Ovary (tissue), 9 donors: ENCODE measurements around the gene OR2Y1. TPM values are rescaled to one million over a fixed set of nuclear protein-coding genes. Genes with fewer than 3 reads are reported as not detected.
A peak's percentile ranks its signal among the peaks of the same experiment; 100 is the strongest.

Experiments used
- DNase-seq, 5 donors: peaks; one replicate each; pipeline ENCODE4 v3.0.0-alpha.2; 2019 to 2020
- H3K27ac ChIP-seq, 2 donors: fragments of 200-600 bp; one replicate each; pipeline versions ENCODE4 v1.5.1 to v1.8.0; 2019 to 2022
- H3K27me3 ChIP-seq: fragments of 200-600 bp; one replicate; pipeline ENCODE4 v1.8.0; 2022
- H3K36me3 ChIP-seq: fragments of 200-600 bp; sonication (generic); one replicate; pipeline ENCODE4 v1.5.1; 2019
- H3K4me1 ChIP-seq: one replicate; pipeline ENCODE4 v1.8.1; 2013; ENCODE audit warnings: mild to moderate bottlenecking, moderate library complexity; ENCODE audit not compliant: insufficient read depth
- H3K4me3 ChIP-seq: fragments of 200-600 bp; sonication (generic); one replicate; pipeline ENCODE4 v1.5.1; 2017
- H3K9me3 ChIP-seq, 2 donors: fragments of 200-600 bp in 1 of 2; sonication (generic) in 1 of 2; one replicate each; pipeline versions ENCODE4 v1.5.1 to v1.8.1; 2013 to 2019; ENCODE audit warnings: mild to moderate bottlenecking in 1 of 2, moderate library complexity in 1 of 2
- CTCF ChIP-seq, 3 donors: fragments of 450-650 bp in 2 of 3; fragments of 200-600 bp in 1 of 3; IDR thresholded peaks; one replicate each; pipeline versions ENCODE4 v1.5.1 to v1.8.0; 2016 to 2022; ENCODE audit warnings: antibody characterized with exemption in 3 of 3, mild to moderate bottlenecking in 1 of 3
- EP300 ChIP-seq: sonication (generic); formaldehyde crosslinking; IDR thresholded peaks from one replicate; pipeline ENCODE4 v1.6.1; 2017; ENCODE audit warnings: antibody characterized with exemption
- POLR2A ChIP-seq: fragments of 450-650 bp; IDR thresholded peaks from one replicate; pipeline ENCODE4 v1.6.1; 2017; ENCODE audit warnings: antibody characterized with exemption, mild to moderate bottlenecking, moderate library complexity
- WGBS, 3 donors: extraction: QIAGEN DNeasy Blood & Tissue Kit in 1 of 3; methylation state at CpG; one replicate each; pipeline versions ENCODE4 v1.1.5 to v1.1.7; 2013 to 2017; 5-methylcytosine and 5-hydroxymethylcytosine counted together
- intact Hi-C, 4 donors: fragments of 100-400 bp; cut with DNase I; formaldehyde crosslinking; loops; one replicate each; pipeline versions ENCODE4 v1.11.0 to v1.15.1; 2022 to 2023
- polyA plus RNA-seq, 2 donors: library from polyadenylated mRNA; stranded (reverse); fragments of 200-250 nt in 1 of 2; fragments of 350-450 nt in 1 of 2; fragmentation: Illumina TruSeq in 1 of 2; extraction: RNeasy Lipid Tissue Mini Kit (QIAGEN cat#74804) in 1 of 2; gene quantifications; one replicate each; pipeline ENCODE4 v1.2.3, GENCODE V29; 2013 to 2014
- total RNA-seq, 7 donors: library from RNA; depleted of rRNA in 2 of 7; stranded (reverse); fragments of >200 nt in 2 of 7; fragmentation: NEBNext Ultra II Directional in 3 of 7; extraction: Animal tissue kit (Norgen Biotek cat#: 25700) in 3 of 7; gene quantifications; one replicate each; pipeline versions ENCODE4 v1.1.0 to v1.2.4, GENCODE V29; 2016 to 2023
- donor health status: DM: no; HTN: no; CAD: no; lungs with moderate emphysema.
- donor health status: DM: no; HTN: no; CAD: no.
- donor health status: Bipolar disorder and iron deficiency.
- donor health status: DM: yes; HTN: yes; CAD: no.
- donor health status: DM: no; HTN: no; CAD: no.
- donor health status: DM: yes; HTN: yes; CAD: no.

The OR2Y1 gene
- total and polyA plus RNA-seq, 9 donors: not detected

DNA sequence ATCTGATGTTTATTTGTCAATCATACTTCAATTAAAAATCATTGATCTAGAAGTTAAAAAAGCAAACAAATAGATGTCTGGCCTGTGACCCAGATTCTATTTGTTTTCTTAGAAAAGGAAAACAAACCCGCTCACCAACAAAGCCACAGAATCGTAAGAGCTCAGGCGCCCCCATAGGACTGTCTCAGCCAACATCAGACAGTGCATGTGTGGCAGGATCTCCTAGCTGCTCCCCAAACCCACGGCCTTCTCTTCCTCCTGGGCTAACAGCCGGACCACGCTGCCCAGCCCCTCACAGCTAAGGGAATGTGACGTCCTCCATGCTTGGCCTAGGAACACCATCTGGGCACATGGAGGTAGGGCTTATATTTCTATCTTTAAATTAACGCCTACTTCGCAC, 19.4 kb downstream of the OR2Y1 start:
- H3K4me3 ChIP-seq: no peak overlapping the region
- no peaks in the 10 kb centered on the region for H3K27me3 ChIP-seq
- no peak overlapping the region for H3K27ac ChIP-seq
- no peaks in the 10 kb centered on the region for H3K36me3 ChIP-seq
- WGBS, 3 donors: 77 to 80% (median 80%) methylated on average over 9 of the region's 9 CpGs
- H3K9me3 ChIP-seq: no peaks in the 10 kb centered on the region
- no peaks in the 10 kb centered on the region for H3K4me1 ChIP-seq
- no peak for DNase-seq
- TF ChIP-seq CTCF (IDR thresholded peaks at IDR 0.05): no peak
- TF ChIP-seq EP300: no peak
- TF ChIP-seq POLR2A: no peak
- intact Hi-C loops: no loop called here

- H3K36me3 ChIP-seq: no peaks in the 10 kb centered on the region
- H3K27ac ChIP-seq: no peak overlapping the region
- intact Hi-C loops: no loop called here
- DNase-seq: no peak
- H3K27me3 ChIP-seq: no peaks in the 10 kb centered on the region
- H3K9me3 ChIP-seq: no peaks in the 10 kb centered on the region
- no peak overlapping the region for H3K4me3 ChIP-seq
- TF ChIP-seq CTCF (IDR thresholded peaks at IDR 0.05) (no peak), POLR2A (no peak), EP300 (no peak)
- H3K4me1 ChIP-seq: no peaks in the 10 kb centered on the region
- WGBS, 3 donors: 62 to 75% (median 63%) methylated on average over 2 of the region's 2 CpGs
These were observed 20.1 kb downstream of the OR2Y1 start for GRCh38 chr5:180719781-180720180.

DNA sequence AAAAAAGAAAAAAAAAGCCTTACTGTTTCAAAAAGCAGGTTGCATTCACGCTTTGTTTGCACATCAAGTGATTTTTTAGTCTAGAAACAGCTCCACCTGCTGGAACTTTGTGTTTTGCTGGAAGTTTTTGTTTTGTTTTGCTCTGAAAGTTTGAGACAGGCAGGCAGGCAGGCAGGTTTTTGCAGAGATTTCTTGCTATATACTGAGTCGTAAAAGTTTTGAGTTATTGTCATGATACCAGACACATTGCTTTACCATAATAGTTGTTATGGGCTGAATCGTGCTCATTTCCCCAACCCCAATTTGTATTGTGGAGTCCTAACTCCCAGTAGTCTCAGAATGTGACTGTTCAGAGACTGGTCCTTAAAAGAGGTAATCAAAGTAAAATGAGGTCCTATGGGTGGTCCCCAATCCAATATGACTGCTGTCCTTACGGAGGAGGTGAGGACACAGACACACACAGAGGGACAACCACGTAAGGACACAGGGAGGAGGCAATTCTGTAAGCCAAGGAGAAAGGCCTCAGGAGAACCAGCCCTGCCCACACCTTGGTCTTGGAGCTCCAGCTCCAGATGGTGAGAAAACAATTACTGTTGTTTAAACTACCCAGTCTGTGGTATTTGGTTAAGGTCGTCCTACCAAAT, 20.9 kb downstream of the OR2Y1 start:
- H3K27me3 ChIP-seq: no peaks in the 10 kb centered on the region
- 31 to 37% (median 35%) methylated on average over 6 of the region's 6 CpGs for WGBS, 3 donors
- no peaks in the 10 kb centered on the region for H3K4me1 ChIP-seq
- H3K9me3 ChIP-seq: no peaks in the 10 kb centered on the region
- H3K36me3 ChIP-seq: no peaks in the 10 kb centered on the region
- no peak overlapping the region for H3K4me3 ChIP-seq
- TF ChIP-seq POLR2A (no peak), CTCF (IDR thresholded peaks at IDR 0.05) (peak in 1 of 3 donors; percentile 30)
- intact Hi-C loops: no loop called here
- no peak for DNase-seq
- no peak overlapping the region for H3K27ac ChIP-seq

DNA sequence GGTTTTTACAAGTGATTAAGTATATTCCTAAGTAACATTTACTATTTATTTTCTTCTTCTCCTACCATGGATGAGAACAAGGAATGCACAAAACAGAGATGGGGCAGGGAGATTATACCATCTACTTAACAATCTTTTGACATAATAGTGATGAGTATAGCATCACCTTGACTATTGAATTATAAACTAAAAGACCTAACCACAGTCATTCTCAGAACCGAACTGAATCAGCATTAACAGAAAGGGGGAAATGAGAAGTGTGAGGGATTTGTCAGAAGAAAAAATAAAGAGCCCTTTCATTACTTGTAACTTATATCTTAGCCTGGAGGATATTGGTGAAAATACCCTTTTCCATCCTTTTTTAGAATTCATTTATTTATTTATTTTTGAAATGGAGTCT, 21.9 kb downstream of the OR2Y1 start:
- WGBS, 3 donors: 29 to 75% (median 43%) methylated on average over 1 of the region's 1 CpG
- DNase-seq: no peak
- intact Hi-C loops: no loop called here

More for the DNA sequence above, 21.9 kb downstream of the OR2Y1 start:
- no peaks in the 10 kb centered on the region for H3K27me3 ChIP-seq
- no peaks in the 10 kb centered on the region for H3K9me3 ChIP-seq
- H3K4me3 ChIP-seq: no peak overlapping the region
- H3K4me1 ChIP-seq: no peaks in the 10 kb centered on the region
- H3K36me3 ChIP-seq: no peaks in the 10 kb centered on the region
- no peak overlapping the region for H3K27ac ChIP-seq
- TF ChIP-seq POLR2A (no peak), EP300 (no peak), CTCF (IDR thresholded peaks at IDR 0.05) (no peak)
